ENCODE results near the gene SMPDL3B. TPM values are rescaled to one million over a fixed set of nuclear protein-coding genes. Genes with fewer than 3 reads are reported as not detected.

Gene SMPDL3B
- total RNA-seq, 1 experiment from 2014 or later = 11.7 TPM

GRCh38 chr1:27937524-27937836 lies 2.7 kb downstream of the SMPDL3B start:
- POLR2A ChIA-PET = no interaction called here

GRCh38 chr1:27938488-27938887 lies 3.7 kb downstream of the SMPDL3B start:
- Histone ChIP-seq H3K9me3 (no peaks in the 10 kb centered on the region), H3K4me3 (ENCODE audit: low read depth, low read length) (no peak overlapping the region), H3K4me1 (peaks cover 7% of the 10 kb centered on the region), H3K36me3 (ENCODE audit: control insufficient read depth, insufficient read depth, low read length) (no peaks in the 10 kb centered on the region), H3K27me3 (replicated peaks; ENCODE audit: control insufficient read depth, insufficient read depth, low read length) (no peaks in the 10 kb centered on the region)
- Mint-ChIP-seq H3K4me1 (ENCODE audit: low read depth, unreplicated experiment) (peaks cover 18% of the 10 kb centered on the region), H3K27me3 (ENCODE audit: insufficient read depth, unreplicated experiment) (no peaks in the 10 kb centered on the region), H3K36me3 (ENCODE audit: insufficient read depth, unreplicated experiment) (peaks cover 12% of the 10 kb centered on the region), H3K9me3 (ENCODE audit: unreplicated experiment) (no peaks in the 10 kb centered on the region), H3K4me3 (ENCODE audit: unreplicated experiment) (no peak overlapping the region), H3K27ac (ENCODE audit: unreplicated experiment) (no peak overlapping the region)
- no peak for TF ChIP-seq CTCF (IDR thresholded peaks at IDR 0.05; ENCODE audit: insufficient read depth in 1 of 2, low read depth in 1 of 2, low read length in 1 of 2, severe bottlenecking in 1 of 2, unreplicated experiment in 1 of 2)
- CTCF ChIA-PET = no interaction called here
- POLR2A ChIA-PET = no interaction called here
- BruUV-seq (replicated peaks) = no TSS peak
- intact Hi-C loops (cut with micrococcal nuclease; ENCODE audit: unreplicated experiment) = no loop called here
- DNase-seq = no peak

More at GRCh38 chr1:27937524-27937836, 2.7 kb downstream of the SMPDL3B start:
- no peaks in the 10 kb centered on the region for H3K9me3 ChIP-seq
- no peak overlapping the region for H3K4me3 ChIP-seq (ENCODE audit: low read depth, low read length)
- H3K36me3 ChIP-seq (ENCODE audit: control insufficient read depth, insufficient read depth, low read length) = no peaks in the 10 kb centered on the region
- Mint-ChIP-seq H3K27me3 (ENCODE audit: insufficient read depth, unreplicated experiment) (no peaks in the 10 kb centered on the region), H3K4me3 (ENCODE audit: unreplicated experiment) (no peak overlapping the region), H3K36me3 (ENCODE audit: insufficient read depth, unreplicated experiment) (peaks cover 12% of the 10 kb centered on the region), H3K4me1 (ENCODE audit: low read depth, unreplicated experiment) (peaks cover 18% of the 10 kb centered on the region), H3K27ac (ENCODE audit: unreplicated experiment) (no peak overlapping the region), H3K9me3 (ENCODE audit: unreplicated experiment) (no peaks in the 10 kb centered on the region)
- TF ChIP-seq CTCF (IDR thresholded peaks at IDR 0.05; ENCODE audit: insufficient read depth in 1 of 2, low read depth in 1 of 2, low read length in 1 of 2, severe bottlenecking in 1 of 2, unreplicated experiment in 1 of 2) = no peak
- H3K4me1 ChIP-seq = no peaks in the 10 kb centered on the region; the same call in 1 of the 2 replicates
- no peak for DNase-seq
- no TSS peak for BruUV-seq (replicated peaks)
- no peaks in the 10 kb centered on the region for H3K27me3 ChIP-seq (replicated peaks; ENCODE audit: control insufficient read depth, insufficient read depth, low read length)
- CTCF ChIA-PET = no interaction called here
- intact Hi-C loops (cut with micrococcal nuclease; ENCODE audit: unreplicated experiment) = no loop called here

DNA sequence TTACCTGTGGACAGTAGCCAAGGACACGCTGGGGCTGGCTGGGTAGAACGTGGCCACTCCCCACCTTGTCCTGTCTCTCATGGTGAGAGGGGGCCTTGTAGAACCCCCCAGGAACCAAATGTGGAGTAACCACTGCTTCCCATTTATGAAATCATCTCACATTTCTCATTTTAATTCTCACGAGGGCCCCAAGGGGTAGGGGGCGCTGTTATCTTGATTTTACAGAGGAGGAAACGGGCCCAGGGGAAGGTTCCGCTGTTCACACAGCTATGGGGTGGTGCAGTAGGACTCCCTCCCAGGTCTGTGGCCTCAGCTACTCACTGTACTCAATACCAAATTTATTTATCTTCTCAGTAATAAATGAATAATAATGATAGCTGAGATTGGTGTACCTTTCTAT lies 5.5 kb downstream of the SMPDL3B start:
- ChIA-PET CTCF (no interaction called here), POLR2A (no interaction called here)
- no peaks in the 10 kb centered on the region for H3K9me3 ChIP-seq
- peaks cover 13% of the 10 kb centered on the region for H3K4me1 Mint-ChIP-seq (ENCODE audit: low read depth, unreplicated experiment)
- TF ChIP-seq CTCF (IDR thresholded peaks at IDR 0.05; ENCODE audit: insufficient read depth in 1 of 2, low read depth in 1 of 2, low read length in 1 of 2, severe bottlenecking in 1 of 2, unreplicated experiment in 1 of 2) = peak in 1 of 2 experiments; percentile 16
- H3K36me3 ChIP-seq (ENCODE audit: control insufficient read depth, insufficient read depth, low read length) = no peaks in the 10 kb centered on the region
- H3K27me3 ChIP-seq (replicated peaks; ENCODE audit: control insufficient read depth, insufficient read depth, low read length) = no peaks in the 10 kb centered on the region
- BruUV-seq (replicated peaks) = no TSS peak
- no peaks in the 10 kb centered on the region for H3K27me3 Mint-ChIP-seq (ENCODE audit: insufficient read depth, unreplicated experiment)
- H3K27ac Mint-ChIP-seq (ENCODE audit: unreplicated experiment) = no peak overlapping the region
- H3K9me3 Mint-ChIP-seq (ENCODE audit: unreplicated experiment) = no peaks in the 10 kb centered on the region
- DNase-seq = peak in 1 of 2 experiments; percentile 37
- intact Hi-C loops (cut with micrococcal nuclease; ENCODE audit: unreplicated experiment) = loop anchor here (5.0 kb wide), 1 partner anchor 37 kb away; no protein-coding TSS in a partner anchor
- no peak overlapping the region for H3K4me3 ChIP-seq (ENCODE audit: low read depth, low read length)
- H3K4me3 Mint-ChIP-seq (ENCODE audit: unreplicated experiment) = no peak overlapping the region
- peaks cover 9% of the 10 kb centered on the region for H3K4me1 ChIP-seq
- peaks cover 7% of the 10 kb centered on the region for H3K36me3 Mint-ChIP-seq (ENCODE audit: insufficient read depth, unreplicated experiment)
